WTC11 (cell line): Measurements from ENCODE around the gene MTFR2.

Experiments
- CTCF ChIP-seq: fragments of 200-600 bp; IDR thresholded peaks from 2 replicates; pipeline ENCODE4 v1.8.0; 2022; ENCODE audit warnings: antibody characterized with exemption
- E2F1 ChIP-seq: sonication (generic); formaldehyde crosslinking; IDR thresholded peaks from 2 replicates; pipeline ENCODE4 v1.8.0; 2022; ENCODE audit warnings: mild to moderate bottlenecking, missing genetic modification reagents
- E2F4 ChIP-seq: sonication (generic); formaldehyde crosslinking; IDR thresholded peaks from 2 replicates; pipeline ENCODE4 v1.8.1; 2022; ENCODE audit warnings: low read depth, mild to moderate bottlenecking, moderate library complexity, missing genetic modification reagents, borderline replicate concordance
- ELF4 ChIP-seq: sonication (generic); formaldehyde crosslinking; IDR thresholded peaks from 2 replicates; pipeline ENCODE4 v1.8.1; 2022; ENCODE audit warnings: low read depth, mild to moderate bottlenecking, moderate library complexity, missing genetic modification reagents
- EMX1 ChIP-seq: fragments of 250-450 bp; sonication (Bioruptor Pico); IDR thresholded peaks from 2 replicates; pipeline ENCODE4 v1.8.0; 2021; ENCODE audit warnings: mild to moderate bottlenecking
- ETV6 ChIP-seq: sonication (generic); formaldehyde crosslinking; IDR thresholded peaks from 2 replicates; pipeline ENCODE4 v1.8.1; 2022; ENCODE audit warnings: mild to moderate bottlenecking, missing genetic modification reagents
- FOXP4 ChIP-seq: sonication (generic); formaldehyde crosslinking; IDR thresholded peaks from 2 replicates; pipeline ENCODE4 v1.8.0; 2022; ENCODE audit warnings: mild to moderate bottlenecking, missing genetic modification reagents
- JUN ChIP-seq: sonication (generic); formaldehyde crosslinking; IDR thresholded peaks from 2 replicates; pipeline ENCODE4 v1.8.0; 2023; ENCODE audit warnings: mild to moderate bottlenecking, missing genetic modification reagents
- MAX ChIP-seq: sonication (generic); formaldehyde crosslinking; IDR thresholded peaks from 2 replicates; pipeline ENCODE4 v1.8.0; 2022; ENCODE audit warnings: mild to moderate bottlenecking, missing genetic modification reagents
- MLX ChIP-seq: sonication (generic); formaldehyde crosslinking; IDR thresholded peaks from 2 replicates; pipeline ENCODE4 v1.8.1; 2023; ENCODE audit warnings: mild to moderate bottlenecking, missing genetic modification reagents, moderate library complexity
- NR3C1 ChIP-seq: sonication (generic); formaldehyde crosslinking; conservative IDR thresholded peaks from 2 replicates; pipeline ENCODE4 v1.8.1; 2023; ENCODE audit warnings: low read depth, mild to moderate bottlenecking, missing genetic modification reagents
- PRDM15 ChIP-seq: sonication (generic); formaldehyde crosslinking; IDR thresholded peaks from 2 replicates; pipeline ENCODE4 v1.8.0; 2022; ENCODE audit warnings: missing genetic modification reagents
- ZNF232 ChIP-seq: sonication (generic); formaldehyde crosslinking; IDR thresholded peaks from 2 replicates; pipeline ENCODE4 v1.8.0; 2022; ENCODE audit warnings: mild to moderate bottlenecking, missing genetic modification reagents
- ZNF671 ChIP-seq: fragments of 250-450 bp; sonication (Bioruptor Pico); IDR thresholded peaks from 2 replicates; pipeline ENCODE4 v1.8.0; 2021; ENCODE audit warnings: mild to moderate bottlenecking

GRCh38 chr6:136290410-136291010 is 40.4 kb upstream of the MTFR2 start:
- no peak for TF ChIP-seq MAX (CRISPR knock-in tag)
- TF ChIP-seq E2F1 (CRISPR knock-in tag): no peak
- no peak for TF ChIP-seq CTCF
- no peak for TF ChIP-seq MLX
- TF ChIP-seq EMX1: no peak
- no peak for TF ChIP-seq E2F4 (CRISPR knock-in tag)
- TF ChIP-seq ELF4 (CRISPR knock-in tag): no peak
- no peak for TF ChIP-seq ZNF232 (CRISPR knock-in tag)
- no peak for TF ChIP-seq PRDM15 (CRISPR knock-in tag)
- no peak for TF ChIP-seq ZNF671 (CRISPR knock-in tag)
- TF ChIP-seq FOXP4: no peak
- TF ChIP-seq NR3C1 (CRISPR knock-in tag): no peak
- TF ChIP-seq JUN (CRISPR knock-in tag): no peak
- no peak for TF ChIP-seq ETV6 (CRISPR knock-in tag)
